PFSK-1 (cell line): ENCODE results near the gene BATF2.
A peak's percentile ranks its signal among the peaks of the same experiment; 100 is the strongest.

Experiments
- FOXP2 ChIP-seq: optimal IDR thresholded peaks from 2 replicates; pipeline ENCODE3; 2011; ENCODE audit warnings: borderline replicate concordance, control low read depth, inconsistent platforms; ENCODE audit not compliant: insufficient read depth; ENCODE audit errors: extremely low read length, extremely low read depth
- POLR2AphosphoS5 ChIP-seq: IDR thresholded peaks from 2 replicates; pipeline ENCODE4 v1.6.1; 2012; ENCODE audit warnings: low read depth, mild to moderate bottlenecking, control low read depth, low read length, moderate library complexity
- REST ChIP-seq, 2 experiments: IDR thresholded peaks; 2 replicates each; pipeline versions ENCODE4 v1.6.1 to v1.8.0; 2011 to 2012; ENCODE audit warnings: low read depth in 2 of 2, low read length in 2 of 2, control low read depth in 1 of 2, inconsistent platforms in 1 of 2, mild to moderate bottlenecking in 1 of 2, moderate library complexity in 1 of 2; ENCODE audit not compliant: insufficient read depth in 1 of 2
- SIN3A ChIP-seq: IDR thresholded peaks from 2 replicates; pipeline ENCODE4 v1.6.1; 2012; ENCODE audit warnings: mild to moderate bottlenecking, low read length, moderate library complexity, borderline replicate concordance; ENCODE audit not compliant: insufficient read depth
- TAF1 ChIP-seq: IDR thresholded peaks from 2 replicates; pipeline ENCODE4 v1.6.1; 2012; ENCODE audit warnings: low read length, control low read depth, borderline replicate concordance; ENCODE audit not compliant: insufficient read depth

Gene BATF2

GRCh38 chr11:65013888-65014725, 17.3 kb upstream of the BATF2 start, which contains the start of gene ARL2:
Gene ARL2, plus strand, starts transcription at chr11:65014160. Its CDS starts 48 bp downstream, at chr11:65014208.
- TF ChIP-seq FOXP2 (peak; percentile 77), SIN3A (no peak), REST (IDR thresholded peaks at IDR 0.05; ENCODE audit: insufficient read depth in 1 of 2, low read depth in 2 of 2, low read length in 2 of 2) (no peak), POLR2AphosphoS5 (peak; percentile 61), TAF1 (0 out of 2 replicates have a peak, but pooled peaks have one; percentile 75)

- TF ChIP-seq POLR2AphosphoS5 (no peak), REST (IDR thresholded peaks at IDR 0.05; ENCODE audit: insufficient read depth in 1 of 2, low read depth in 2 of 2, low read length in 2 of 2) (no peak), SIN3A (no peak), TAF1 (no peak), FOXP2 (no peak)
Observed at GRCh38 chr11:65013130-65013887, 16.5 kb upstream of the BATF2 start.

GRCh38 chr11:65008873-65009272, 12.1 kb upstream of the BATF2 start:
- TF ChIP-seq REST (IDR thresholded peaks at IDR 0.05; ENCODE audit: insufficient read depth in 1 of 2, low read depth in 2 of 2, low read length in 2 of 2) (no peak), FOXP2 (no peak), POLR2AphosphoS5 (no peak), SIN3A (no peak), TAF1 (no peak)

GRCh38 chr11:65008016-65008415, 11.2 kb upstream of the BATF2 start:
- no peak for TF ChIP-seq REST (IDR thresholded peaks at IDR 0.05; ENCODE audit: insufficient read depth in 1 of 2, low read depth in 2 of 2, low read length in 2 of 2)
- no peak for TF ChIP-seq TAF1
- no peak for TF ChIP-seq SIN3A
- no peak for TF ChIP-seq POLR2AphosphoS5
- no peak for TF ChIP-seq FOXP2
